IMR-90 (cell line): ENCODE data around the gene SET. TPM values are rescaled to one million over a fixed set of nuclear protein-coding genes. Genes with fewer than 3 reads are reported as not detected.

Experiments used
- ATAC-seq: fragments of 200-7000 bp; cut with Tn5 transposase; 2 replicates; pipeline ENCODE4 v1.9.1; 2020; ENCODE audit warnings: low read depth, mild to moderate bottlenecking, moderate library complexity
- BruUV-seq: library from RNA; stranded (reverse); fragments of 400-500 nt; replicated peaks from 2 replicates; lab custom pipeline; 2021; lab: Mats Ljungman, UMichigan
- CTCF ChIA-PET: fragments of 300-600 bp; formaldehyde crosslinking; extraction: SDS; loops from one replicate; lab custom pipeline; 2021; ENCODE audit warnings: antibody characterized with exemption; lab: Yijun Ruan, JAX
- POLR2A ChIA-PET: fragments of 300-600 bp; sonication (Branson Sonifier 250); formaldehyde crosslinking; loops from one replicate; lab custom pipeline; 2022; ENCODE audit warnings: antibody characterized with exemption; ENCODE audit not compliant: unreplicated experiment; lab: Charles Lee
- DNase-seq: peaks from one replicate; pipeline ENCODE4 v3.0.0; 2013
- H2AFZ ChIP-seq: replicated peaks from 2 replicates; pipeline ENCODE3; 2013; ENCODE audit warnings: low read length, mild to moderate bottlenecking; ENCODE audit not compliant: poor library complexity
- H2AK5ac ChIP-seq: 2 replicates; pipeline ENCODE4 v1.6.1; 2013; ENCODE audit warnings: low read depth, low read length, inconsistent platforms
- H2AK9ac ChIP-seq: replicated peaks from 2 replicates; pipeline ENCODE3; 2013; ENCODE audit warnings: mild to moderate bottlenecking, low read depth, low read length, moderate library complexity; ENCODE audit not compliant: poor library complexity
- H2BK120ac ChIP-seq: 2 replicates; pipeline ENCODE4 v1.6.1; 2013; ENCODE audit warnings: low read depth, low read length, inconsistent platforms
- H2BK15ac ChIP-seq: 3 replicates; pipeline ENCODE4 v1.6.1; 2013; ENCODE audit warnings: low read depth, low read length, inconsistent platforms
- H2BK20ac ChIP-seq: 2 replicates; pipeline ENCODE4 v1.6.1; 2013; ENCODE audit warnings: low read depth, mild to moderate bottlenecking, inconsistent platforms, low read length, moderate library complexity
- H2BK5ac ChIP-seq: 2 replicates; pipeline ENCODE4 v1.6.1; 2013; ENCODE audit warnings: mild to moderate bottlenecking, low read depth, low read length, inconsistent platforms; ENCODE audit not compliant: poor library complexity, severe bottlenecking
- H3K14ac ChIP-seq: replicated peaks from 2 replicates; pipeline ENCODE4 v1.6.1; 2013; ENCODE audit warnings: low read depth, low read length, inconsistent platforms
- H3K18ac ChIP-seq: 2 replicates; pipeline ENCODE4 v1.6.1; 2013; ENCODE audit warnings: low read depth, low read length, control low read depth
- H3K23ac ChIP-seq: 2 replicates; pipeline ENCODE4 v1.6.1; 2013; ENCODE audit warnings: low read depth, low read length, inconsistent platforms
- H3K27ac ChIP-seq: 2 replicates; pipeline ENCODE4 v1.5.1; 2013; ENCODE audit warnings: mild to moderate bottlenecking, control low read depth, low read length; ENCODE audit not compliant: insufficient read depth
- H3K27me3 ChIP-seq: 2 replicates; pipeline ENCODE4 v1.6.1; 2013; ENCODE audit warnings: low read length; ENCODE audit not compliant: control insufficient read depth, insufficient read depth
- H3K36me3 ChIP-seq: 2 replicates; pipeline ENCODE4 v1.6.1; 2013; ENCODE audit warnings: low read length, mixed read lengths; ENCODE audit not compliant: control insufficient read depth, insufficient read depth
- H3K4ac ChIP-seq: 2 replicates; pipeline ENCODE4 v1.6.1; 2013; ENCODE audit warnings: low read depth, low read length, inconsistent platforms
- H3K4me1 ChIP-seq: 2 replicates; pipeline ENCODE4 v1.6.1; 2013; ENCODE audit warnings: low read length, mixed read lengths; ENCODE audit not compliant: control insufficient read depth, insufficient read depth
- H3K4me2 ChIP-seq: 2 replicates; pipeline ENCODE4 v1.6.1; 2013; ENCODE audit warnings: low read depth, mild to moderate bottlenecking, control low read depth, low read length, moderate library complexity
- H3K4me3 ChIP-seq: 2 replicates; pipeline ENCODE4 v1.5.1; 2013; ENCODE audit warnings: low read depth, mild to moderate bottlenecking, control low read depth, low read length, moderate library complexity; ENCODE audit not compliant: insufficient read depth
- H3K56ac ChIP-seq: 2 replicates; pipeline ENCODE4 v1.6.1; 2013; ENCODE audit warnings: low read length, inconsistent platforms; ENCODE audit not compliant: insufficient read depth; ENCODE audit errors: extremely low read depth
- H3K79me1 ChIP-seq, 2 experiments: 2 replicates each; pipeline ENCODE4 v1.6.1; 2013; ENCODE audit warnings: low read length in 2 of 2, inconsistent platforms in 1 of 2, low read depth in 1 of 2
- H3K9ac ChIP-seq: 2 replicates; pipeline ENCODE4 v1.6.1; 2013; ENCODE audit warnings: low read depth, low read length, control low read depth
- H3K9me1 ChIP-seq: 2 replicates; pipeline ENCODE4 v1.6.1; 2013; ENCODE audit warnings: low read length, inconsistent platforms; ENCODE audit not compliant: insufficient read depth
- H3K9me3 ChIP-seq: 2 replicates; pipeline ENCODE4 v1.6.1; 2013; ENCODE audit warnings: low read length; ENCODE audit not compliant: control insufficient read depth, insufficient read depth
- H4K20me1 ChIP-seq: 2 replicates; pipeline ENCODE4 v1.6.1; 2013; ENCODE audit warnings: low read length, inconsistent platforms; ENCODE audit not compliant: insufficient read depth
- H4K5ac ChIP-seq: 2 replicates; pipeline ENCODE4 v1.6.1; 2013; ENCODE audit warnings: mild to moderate bottlenecking, low read depth, low read length, control low read depth
- H4K8ac ChIP-seq, 2 experiments: 2 replicates each; pipeline ENCODE4 v1.6.1; 2013; ENCODE audit warnings: low read depth in 2 of 2, low read length in 2 of 2, control low read depth in 1 of 2, inconsistent platforms in 1 of 2
- H4K91ac ChIP-seq: 2 replicates; pipeline ENCODE4 v1.6.1; 2013; ENCODE audit warnings: low read depth, low read length, inconsistent platforms; ENCODE audit not compliant: insufficient read depth
- ELK1 ChIP-seq: fragments of 150-350 bp; IDR thresholded peaks from 2 replicates; pipeline ENCODE4 v1.6.1; 2016; ENCODE audit warnings: low read depth, mild to moderate bottlenecking, low read length, moderate library complexity, borderline replicate concordance
- FOS ChIP-seq: fragments of 150-350 bp; IDR thresholded peaks from 2 replicates; pipeline ENCODE4 v1.6.1; 2016; ENCODE audit warnings: low read depth, low read length
- MAFK ChIP-seq: IDR thresholded peaks from 2 replicates; pipeline ENCODE4 v1.6.1; 2012; ENCODE audit warnings: low read depth, low read length, improper control_type of control experiment
- MAZ ChIP-seq: IDR thresholded peaks from 2 replicates; pipeline ENCODE4 v1.6.1; 2012; ENCODE audit warnings: low read depth, mild to moderate bottlenecking, low read length, improper control_type of control experiment, moderate library complexity, borderline replicate concordance
- MXI1 ChIP-seq: IDR thresholded peaks from 2 replicates; pipeline ENCODE4 v1.6.1; 2012; ENCODE audit warnings: low read depth, mild to moderate bottlenecking, low read length, moderate library complexity, borderline replicate concordance
- NFE2L2 ChIP-seq: fragments of 150-350 bp; IDR thresholded peaks from 2 replicates; pipeline ENCODE4 v1.6.1; 2016; ENCODE audit warnings: low read depth, mild to moderate bottlenecking, low read length
- POLR2A ChIP-seq: IDR thresholded peaks from 2 replicates; pipeline ENCODE4 v1.6.1; 2012; ENCODE audit warnings: mild to moderate bottlenecking, low read depth, low read length
- RAD21 ChIP-seq: IDR thresholded peaks from 2 replicates; pipeline ENCODE4 v1.6.1; 2012; ENCODE audit warnings: low read length, improper control_type of control experiment
- RCOR1 ChIP-seq: IDR thresholded peaks from 2 replicates; pipeline ENCODE4 v1.6.1; 2012; ENCODE audit warnings: mild to moderate bottlenecking, low read length, improper control_type of control experiment; ENCODE audit not compliant: insufficient replicate concordance
- RFX5 ChIP-seq: IDR thresholded peaks from 2 replicates; pipeline ENCODE4 v1.8.0; 2012; ENCODE audit warnings: low read depth, mild to moderate bottlenecking, low read length, moderate library complexity
- SMC3 ChIP-seq: fragments of 150-350 bp; IDR thresholded peaks from 2 replicates; pipeline ENCODE4 v1.6.1; 2016; ENCODE audit warnings: low read depth, mild to moderate bottlenecking, antibody characterized with exemption, low read length, moderate library complexity
- USF2 ChIP-seq: fragments of 150-350 bp; IDR thresholded peaks from 2 replicates; pipeline ENCODE4 v1.6.1; 2017; ENCODE audit warnings: mild to moderate bottlenecking, antibody characterized with exemption, low read length, low read depth
- WGBS, 2 experiments: methylation state at CpG; one replicate each; pipeline versions ENCODE4 v1.1.5 to v1.1.7; 2013; ENCODE audit warnings: missing lambda C conversion rate in 2 of 2; ENCODE audit not compliant: insufficient read length in 1 of 2; ENCODE audit errors: extremely low coverage in 2 of 2; 5-methylcytosine and 5-hydroxymethylcytosine counted together
- dilution Hi-C: fragments of 300-500 bp; cut with HindIII; formaldehyde crosslinking; loops from one replicate; pipeline ENCODE4 v1.14.3; 2018; ENCODE audit warnings: low sequenced_read_pairs; ENCODE audit not compliant: unreplicated experiment
- in situ Hi-C: fragments of 300-500 bp; cut with MboI; formaldehyde crosslinking; loops from 3 replicates; pipeline ENCODE4 v1.14.3; 2019; ENCODE audit warnings: low sequenced_read_pairs, inconsistent platforms, mixed read lengths
- intact Hi-C: fragments of 100-400 bp; cut with micrococcal nuclease; formaldehyde crosslinking; loops from 2 replicates; pipeline ENCODE4 v1.10.0; 2022
- polyA plus RNA-seq, 3 experiments: library from polyadenylated mRNA; depleted of rRNA; stranded (reverse); fragments of >200 nt; gene quantifications; 2 replicates each; pipeline ENCODE4 v1.2.3, GENCODE V29; 2012; ENCODE audit warnings: low replicate concordance in 1 of 3
- total RNA-seq: library from RNA; depleted of rRNA; stranded (reverse); fragments of >200 nt; gene quantifications from 2 replicates; pipeline ENCODE4 v1.2.3, GENCODE V29; 2012

The SET gene
- total and polyA plus RNA-seq, 2 of the 4 experiments (the other 2 are of a cell fraction), result 104 to 182 TPM

GRCh38 chr9:128727640-128728248 lies 38.7 kb downstream of the SET start:
- Histone ChIP-seq H3K27ac (no peak overlapping the region), H3K27me3 (no peaks in the 10 kb centered on the region), H3K9ac (no peak overlapping the region), H2BK120ac (no peak overlapping the region), H3K23ac (no peak overlapping the region), H2BK5ac (no peak overlapping the region), H3K9me3 (no peaks in the 10 kb centered on the region), H3K4me1 (peaks cover 4% of the 10 kb centered on the region; the same call in 1 of the 2 replicates), H2BK15ac (no peak overlapping the region), H3K4me2 (no peak overlapping the region), H3K79me1 (peaks cover 3 to 15% of the 10 kb centered on the region in 2 experiments), H2BK20ac (no peak overlapping the region), H4K91ac (no peak overlapping the region), H2AK5ac (no peak overlapping the region), H3K18ac (no peak overlapping the region), H4K5ac (no peak overlapping the region), H3K36me3 (peaks cover 11% of the 10 kb centered on the region), H3K14ac (no peak overlapping the region), H3K56ac (no peak overlapping the region), H4K8ac (no peak overlapping the region), H3K4ac (no peak overlapping the region), H2AFZ (no peak overlapping the region), H2AK9ac (no peak overlapping the region), H3K9me1 (peaks cover 9% of the 10 kb centered on the region), H3K4me3 (no peak overlapping the region), H4K20me1 (no peaks in the 10 kb centered on the region; the same call in 1 of the 2 replicates)
- in situ Hi-C loops, result no loop called here
- intact Hi-C loops, result no loop called here
- DNase-seq, result no peak
- dilution Hi-C loops, result no loop called here
- POLR2A ChIA-PET, result no interaction called here
- no peak for ATAC-seq
- no peak for TF ChIP-seq NFE2L2
- no peak for TF ChIP-seq RAD21
- TF ChIP-seq RFX5, result no peak
- TF ChIP-seq MXI1, result no peak
- no peak for TF ChIP-seq SMC3
- no peak for TF ChIP-seq ELK1
- no peak for TF ChIP-seq USF2
- no peak for TF ChIP-seq FOS
- TF ChIP-seq MAFK, result no peak
- TF ChIP-seq RCOR1, result no peak
- no peak for TF ChIP-seq MAZ
- TF ChIP-seq POLR2A, result no peak
- BruUV-seq, result no TSS peak
- 88% methylated on average over 3 of the region's 5 CpGs; no CpG with 5 or more reads in 1 of the 2 experiments for WGBS, 2 experiments
- CTCF ChIA-PET, result no interaction called here
